ENCODE measurements around the gene LONRF3. TPM values are rescaled to one million over a fixed set of nuclear protein-coding genes. Genes with fewer than 3 reads are reported as not detected.

The LONRF3 gene
- total RNA-seq, 6 experiments from 2014 or later = 6.2 to 13.5 (median 9.4) TPM

- DNase-seq = no peak
- WGBS (ENCODE audit: insufficient coverage, low coverage, low lambda C conversion rate, missing lambda C conversion rate) = 71% methylated on average over 6 of the region's 7 CpGs
- Histone ChIP-seq H3K4me3 (no peak overlapping the region), H3K27me3 (no peaks in the 10 kb centered on the region), H3K4me1 (no peaks in the 10 kb centered on the region), H3K36me3 (no peaks in the 10 kb centered on the region), H3K9me3 (no peaks in the 10 kb centered on the region), H3K27ac (no peak overlapping the region)
- intact Hi-C loops (cut with DNase I) = no loop called here
- no peak for ATAC-seq
- TF ChIP-seq POLR2A (IDR thresholded peaks at IDR 0.05) = no peak
- TF ChIP-seq CTCF (IDR thresholded peaks at IDR 0.05) = no peak
Measured at GRCh38 chrX:119063428-119063827, 89.0 kb downstream of the LONRF3 start.

DNA sequence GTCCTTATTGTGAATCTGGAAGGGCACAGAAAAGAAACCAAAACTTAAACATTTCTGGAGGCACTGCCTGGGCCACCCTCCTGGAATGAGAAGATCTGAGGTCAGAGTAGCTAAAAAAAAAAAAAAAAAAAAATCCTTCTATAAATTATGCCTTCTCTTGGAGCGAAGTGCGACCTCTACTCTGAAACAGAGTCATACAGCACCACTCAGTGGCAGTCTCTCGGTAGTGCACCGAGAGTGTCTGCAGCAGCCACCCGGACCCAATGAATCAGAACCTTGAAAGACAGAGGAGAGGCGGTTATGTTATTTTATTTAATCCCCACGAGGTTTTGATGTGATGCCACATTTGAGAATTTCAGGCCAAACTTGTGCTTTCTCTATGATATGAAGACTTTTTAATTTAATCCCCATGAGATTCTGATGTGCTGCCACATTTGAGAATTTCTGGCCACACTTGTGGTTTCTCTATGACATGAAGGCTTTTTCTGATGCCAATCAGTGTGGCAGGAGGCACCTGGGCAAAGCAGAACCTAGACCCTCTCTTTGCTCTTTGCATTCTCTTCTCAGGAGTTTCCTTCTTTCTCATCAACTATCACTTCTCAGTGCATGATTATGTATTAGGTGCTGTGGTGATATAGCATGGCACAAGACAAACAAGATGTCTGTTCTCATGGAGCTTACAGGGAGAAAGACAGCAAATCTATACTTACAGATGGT lies 92.8 kb downstream of the LONRF3 start:
- H3K27me3 ChIP-seq = no peaks in the 10 kb centered on the region
- H3K9me3 ChIP-seq = no peaks in the 10 kb centered on the region
- DNase-seq (peak in 2 of 3 donors; percentile 42 to 47), ATAC-seq (peak; percentile 89 to 96 (median 91))
- 2% methylated on average over 7 of the region's 7 CpGs for WGBS (ENCODE audit: insufficient coverage, low coverage, low lambda C conversion rate, missing lambda C conversion rate)
- intact Hi-C loops (cut with DNase I) = no loop called here
- no peaks in the 10 kb centered on the region for H3K4me1 ChIP-seq
- TF ChIP-seq CTCF (IDR thresholded peaks at IDR 0.05) = peak; percentile 52 to 61 (median 55)
- no peak for TF ChIP-seq POLR2A (IDR thresholded peaks at IDR 0.05)
- no peak overlapping the region for H3K4me3 ChIP-seq
- H3K36me3 ChIP-seq = no peaks in the 10 kb centered on the region
- no peak overlapping the region for H3K27ac ChIP-seq

Other genes starting within 250 kb of the LONRF3 start
- gene IL13RA1, start 247.0 kb upstream of the LONRF3 start, total RNA-seq = 100 to 1,000 TPM in 1 of 6 experiments, 10 to 100 TPM in 5; 54.6 to 115 (median 74.7) TPM
- not detected for gene ZCCHC12, start 150.8 kb upstream of the LONRF3 start, total RNA-seq
- gene CT47C1, start 98.4 kb downstream of the LONRF3 start, total RNA-seq = not detected
- under 1 TPM in 1 of 6 experiments, not detected in 5; 0.02 TPM for gene KIAA1210, start 153.2 kb downstream of the LONRF3 start, total RNA-seq

Data from right lobe of liver (tissue), 6 donors.